HEK293 (cell line): ENCODE results near the gene TAPBP.

Experiments
- HOXA7 ChIP-seq: sonication (generic); formaldehyde crosslinking; IDR thresholded peaks from 2 replicates; pipeline ENCODE4 v1.8.1; 2022; ENCODE audit warnings: missing genetic modification reagents, borderline replicate concordance
- KLF9 ChIP-seq: fragments of 450-650 bp; formaldehyde crosslinking; IDR thresholded peaks from 2 replicates; pipeline ENCODE4 v1.5.1; 2016; ENCODE audit warnings: missing biosample characterization, missing genetic modification characterization, low read depth
- PRDM10 ChIP-seq: fragments of 450-650 bp; formaldehyde crosslinking; IDR thresholded peaks from 2 replicates; pipeline ENCODE4 v1.5.1; 2016; ENCODE audit warnings: missing biosample characterization, missing genetic modification characterization
- ZNF132 ChIP-seq: fragments of 450-650 bp; formaldehyde crosslinking; IDR thresholded peaks from 2 replicates; pipeline ENCODE4 v1.5.1; 2017; ENCODE audit warnings: missing biosample characterization, missing genetic modification characterization, borderline replicate concordance
- ZNF202 ChIP-seq: fragments of 450-650 bp; formaldehyde crosslinking; IDR thresholded peaks from 2 replicates; pipeline ENCODE4 v1.5.1; 2016; ENCODE audit warnings: missing biosample characterization, missing genetic modification characterization, borderline replicate concordance
- ZNF23 ChIP-seq: fragments of 450-650 bp; formaldehyde crosslinking; IDR thresholded peaks from 2 replicates; pipeline ENCODE4 v1.5.1; 2016; ENCODE audit warnings: missing biosample characterization, missing genetic modification characterization, borderline replicate concordance
- ZNF292 ChIP-seq: fragments of 450-650 bp; formaldehyde crosslinking; IDR thresholded peaks from 2 replicates; pipeline ENCODE4 v1.5.1; 2016; ENCODE audit warnings: low read depth, missing biosample characterization, missing genetic modification characterization, borderline replicate concordance
- ZNF311 ChIP-seq: fragments of 450-650 bp; formaldehyde crosslinking; IDR thresholded peaks from 2 replicates; pipeline ENCODE4 v1.5.1; 2017; ENCODE audit warnings: missing biosample characterization, missing genetic modification characterization, borderline replicate concordance
- ZNF362 ChIP-seq: fragments of 450-650 bp; formaldehyde crosslinking; IDR thresholded peaks from 2 replicates; pipeline ENCODE4 v1.5.1; 2016; ENCODE audit warnings: missing biosample characterization, missing genetic modification characterization
- ZNF366 ChIP-seq: fragments of 450-650 bp; formaldehyde crosslinking; conservative IDR thresholded peaks from 2 replicates; pipeline ENCODE4 v1.5.1; 2016; ENCODE audit warnings: missing biosample characterization, missing genetic modification characterization
- ZNF37A ChIP-seq: fragments of 450-650 bp; IDR thresholded peaks from 2 replicates; pipeline ENCODE4 v1.5.1; 2018; ENCODE audit warnings: missing biosample characterization, missing genetic modification characterization
- ZNF510 ChIP-seq: fragments of 450-650 bp; formaldehyde crosslinking; IDR thresholded peaks from 2 replicates; pipeline ENCODE4 v1.5.1; 2018; ENCODE audit warnings: mild to moderate bottlenecking, missing genetic modification characterization, missing biosample characterization; ENCODE audit not compliant: insufficient replicate concordance
- ZNF513 ChIP-seq: fragments of 450-650 bp; IDR thresholded peaks from 2 replicates; pipeline ENCODE4 v1.5.1; 2018; ENCODE audit warnings: missing biosample characterization, missing genetic modification characterization
- ZNF530 ChIP-seq: fragments of 450-650 bp; formaldehyde crosslinking; IDR thresholded peaks from 2 replicates; pipeline ENCODE4 v1.5.1; 2016; ENCODE audit warnings: low read depth, missing biosample characterization, missing genetic modification characterization
- ZNF548 ChIP-seq: fragments of 450-650 bp; formaldehyde crosslinking; IDR thresholded peaks from 2 replicates; pipeline ENCODE4 v1.5.1; 2016; ENCODE audit warnings: missing biosample characterization, missing genetic modification characterization
- ZNF561 ChIP-seq: fragments of 450-650 bp; IDR thresholded peaks from 2 replicates; pipeline ENCODE4 v1.5.1; 2018; ENCODE audit warnings: missing biosample characterization, missing genetic modification characterization, borderline replicate concordance
- ZNF621 ChIP-seq: fragments of 450-650 bp; formaldehyde crosslinking; IDR thresholded peaks from 2 replicates; pipeline ENCODE4 v1.5.1; 2017; ENCODE audit warnings: missing biosample characterization, missing genetic modification characterization
- ZNF626 ChIP-seq: fragments of 450-650 bp; sonication (Bioruptor Pico); formaldehyde crosslinking; IDR thresholded peaks from 2 replicates; pipeline ENCODE4 v1.5.1; 2018; ENCODE audit warnings: missing biosample characterization, missing genetic modification characterization, inconsistent platforms
- ZNF658 ChIP-seq: fragments of 450-650 bp; formaldehyde crosslinking; IDR thresholded peaks from 2 replicates; pipeline ENCODE4; 2016; ENCODE audit warnings: missing biosample characterization, missing genetic modification characterization
- ZNF677 ChIP-seq: fragments of 450-650 bp; IDR thresholded peaks from 2 replicates; pipeline ENCODE4 v1.5.0; 2018; ENCODE audit warnings: missing biosample characterization, mild to moderate bottlenecking, missing genetic modification characterization, moderate library complexity
- ZNF747 ChIP-seq: fragments of 450-650 bp; formaldehyde crosslinking; IDR thresholded peaks from 2 replicates; pipeline ENCODE4 v1.5.1; 2016; ENCODE audit warnings: missing biosample characterization, missing genetic modification characterization
- ZNF785 ChIP-seq: fragments of 450-650 bp; formaldehyde crosslinking; IDR thresholded peaks from 2 replicates; pipeline ENCODE4 v1.5.1; 2016; ENCODE audit warnings: missing biosample characterization, missing genetic modification characterization
- ZNF792 ChIP-seq: fragments of 450-650 bp; formaldehyde crosslinking; IDR thresholded peaks from 2 replicates; pipeline ENCODE4 v1.5.1; 2016; ENCODE audit warnings: missing biosample characterization, missing genetic modification characterization
- ZSCAN30 ChIP-seq: fragments of 450-650 bp; IDR thresholded peaks from 2 replicates; pipeline ENCODE4 v1.5.1; 2018; ENCODE audit warnings: missing biosample characterization, mild to moderate bottlenecking, missing genetic modification characterization, moderate library complexity
- TF ChIP-seq, protein P1 (sequence below): fragments of 450-650 bp; formaldehyde crosslinking; IDR thresholded peaks from 2 replicates; pipeline ENCODE4 v1.5.1; 2016; ENCODE audit warnings: missing biosample characterization, missing genetic modification characterization
- TF ChIP-seq, protein P2 (sequence below): fragments of 450-650 bp; formaldehyde crosslinking; IDR thresholded peaks from 2 replicates; pipeline ENCODE4 v1.5.1; 2017; ENCODE audit warnings: missing biosample characterization, mild to moderate bottlenecking, missing genetic modification characterization, moderate library complexity
- TF ChIP-seq, protein P3 (sequence below): fragments of 450-650 bp; formaldehyde crosslinking; IDR thresholded peaks from 2 replicates; pipeline ENCODE4 v1.5.0; 2017; ENCODE audit warnings: missing biosample characterization, missing genetic modification characterization, borderline replicate concordance

The TAPBP gene

DNA sequence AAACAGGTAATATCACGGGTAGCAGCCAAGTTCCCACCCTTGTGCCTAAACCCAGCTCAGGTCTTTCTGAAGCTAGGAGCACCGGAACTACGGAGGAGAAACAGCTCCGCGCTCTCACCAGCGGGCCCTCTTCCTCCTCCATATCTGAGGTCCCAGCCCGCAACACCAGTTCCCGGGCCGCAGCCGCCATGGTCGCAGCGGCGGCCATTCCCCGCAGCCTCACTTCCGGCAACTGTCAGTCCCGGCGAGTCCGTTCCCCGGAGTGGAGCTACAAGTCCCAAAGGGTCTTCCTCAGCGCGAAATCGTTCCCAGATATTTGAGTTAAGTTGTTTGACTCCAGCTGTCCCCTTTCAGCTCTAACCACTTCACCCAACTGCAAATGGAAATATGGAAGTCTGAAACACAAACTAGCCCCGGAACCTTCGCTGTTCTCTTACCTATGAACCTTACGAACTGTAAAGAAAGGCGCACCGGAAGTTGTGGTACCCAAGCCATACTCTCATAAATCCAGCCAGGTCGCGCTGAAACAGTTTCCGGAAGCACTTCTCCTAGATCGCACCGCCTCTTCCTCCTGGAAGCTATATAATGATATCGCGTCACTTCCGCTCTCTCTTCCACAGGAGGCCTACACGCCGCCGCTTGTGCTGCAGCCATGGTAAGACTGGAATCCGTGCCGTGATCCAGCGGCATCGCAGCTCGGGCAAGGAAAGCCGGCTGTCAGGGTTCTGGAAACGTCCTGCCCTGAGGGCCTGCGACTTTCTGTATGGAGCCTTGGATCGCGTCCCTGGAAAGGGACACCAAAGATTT is 42.2 kb downstream of the TAPBP start, which contains the start of the genes RPS18 and VPS52 (continued):
- TF ChIP-seq ZNF366 (tag by site-specific recombination) (no peak), ZNF747 (tag by site-specific recombination) (no peak), ZNF561 (tag by site-specific recombination) (peak; percentile 90; the same call in 1 of the 2 replicates), ZNF311 (tag by site-specific recombination) (no peak), ZNF658 (tag by site-specific recombination) (no peak), ZNF362 (tag by site-specific recombination) (no peak), ZNF548 (tag by site-specific recombination) (no peak), ZNF677 (tag by site-specific recombination) (no peak), ZNF792 (tag by site-specific recombination) (no peak), ZNF513 (peak; percentile 8; the same call in 1 of the 2 replicates), PRDM10 (tag by site-specific recombination) (peak; percentile 40; the same call in 1 of the 2 replicates), ZNF530 (tag by site-specific recombination) (0 out of 2 replicates have a peak, but pooled peaks have one; percentile 8), ZNF132 (tag by site-specific recombination) (no peak), ZNF202 (no peak), ZNF37A (tag by site-specific recombination) (no peak), HOXA7 (CRISPR knock-in tag) (no peak), ZNF626 (no peak), ZNF621 (tag by site-specific recombination) (no peak), ZNF785 (tag by site-specific recombination) (0 out of 2 replicates have a peak, but pooled peaks have one; percentile 15), ZNF292 (tag by site-specific recombination) (no peak), ZSCAN30 (tag by site-specific recombination) (no peak; the same call in none of the 2 replicates), ZNF510 (tag by site-specific recombination) (no peak), ZNF23 (tag by site-specific recombination) (no peak), KLF9 (tag by site-specific recombination) (peak; percentile 7)
- TF ChIP-seq, protein P1, sequence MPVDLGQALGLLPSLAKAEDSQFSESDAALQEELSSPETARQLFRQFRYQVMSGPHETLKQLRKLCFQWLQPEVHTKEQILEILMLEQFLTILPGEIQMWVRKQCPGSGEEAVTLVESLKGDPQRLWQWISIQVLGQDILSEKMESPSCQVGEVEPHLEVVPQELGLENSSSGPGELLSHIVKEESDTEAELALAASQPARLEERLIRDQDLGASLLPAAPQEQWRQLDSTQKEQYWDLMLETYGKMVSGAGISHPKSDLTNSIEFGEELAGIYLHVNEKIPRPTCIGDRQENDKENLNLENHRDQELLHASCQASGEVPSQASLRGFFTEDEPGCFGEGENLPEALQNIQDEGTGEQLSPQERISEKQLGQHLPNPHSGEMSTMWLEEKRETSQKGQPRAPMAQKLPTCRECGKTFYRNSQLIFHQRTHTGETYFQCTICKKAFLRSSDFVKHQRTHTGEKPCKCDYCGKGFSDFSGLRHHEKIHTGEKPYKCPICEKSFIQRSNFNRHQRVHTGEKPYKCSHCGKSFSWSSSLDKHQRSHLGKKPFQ (tag by site-specific recombination) = 0 out of 2 replicates have a peak, but pooled peaks have one; percentile 18
- TF ChIP-seq, protein P2, sequence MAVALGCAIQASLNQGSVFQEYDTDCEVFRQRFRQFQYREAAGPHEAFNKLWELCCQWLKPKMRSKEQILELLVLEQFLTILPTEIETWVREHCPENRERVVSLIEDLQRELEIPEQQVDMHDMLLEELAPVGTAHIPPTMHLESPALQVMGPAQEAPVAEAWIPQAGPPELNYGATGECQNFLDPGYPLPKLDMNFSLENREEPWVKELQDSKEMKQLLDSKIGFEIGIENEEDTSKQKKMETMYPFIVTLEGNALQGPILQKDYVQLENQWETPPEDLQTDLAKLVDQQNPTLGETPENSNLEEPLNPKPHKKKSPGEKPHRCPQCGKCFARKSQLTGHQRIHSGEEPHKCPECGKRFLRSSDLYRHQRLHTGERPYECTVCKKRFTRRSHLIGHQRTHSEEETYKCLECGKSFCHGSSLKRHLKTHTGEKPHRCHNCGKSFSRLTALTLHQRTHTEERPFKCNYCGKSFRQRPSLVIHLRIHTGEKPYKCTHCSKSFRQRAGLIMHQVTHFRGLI (tag by site-specific recombination) = peak; percentile 12; the same call in 1 of the 2 replicates
- TF ChIP-seq, protein P3, sequence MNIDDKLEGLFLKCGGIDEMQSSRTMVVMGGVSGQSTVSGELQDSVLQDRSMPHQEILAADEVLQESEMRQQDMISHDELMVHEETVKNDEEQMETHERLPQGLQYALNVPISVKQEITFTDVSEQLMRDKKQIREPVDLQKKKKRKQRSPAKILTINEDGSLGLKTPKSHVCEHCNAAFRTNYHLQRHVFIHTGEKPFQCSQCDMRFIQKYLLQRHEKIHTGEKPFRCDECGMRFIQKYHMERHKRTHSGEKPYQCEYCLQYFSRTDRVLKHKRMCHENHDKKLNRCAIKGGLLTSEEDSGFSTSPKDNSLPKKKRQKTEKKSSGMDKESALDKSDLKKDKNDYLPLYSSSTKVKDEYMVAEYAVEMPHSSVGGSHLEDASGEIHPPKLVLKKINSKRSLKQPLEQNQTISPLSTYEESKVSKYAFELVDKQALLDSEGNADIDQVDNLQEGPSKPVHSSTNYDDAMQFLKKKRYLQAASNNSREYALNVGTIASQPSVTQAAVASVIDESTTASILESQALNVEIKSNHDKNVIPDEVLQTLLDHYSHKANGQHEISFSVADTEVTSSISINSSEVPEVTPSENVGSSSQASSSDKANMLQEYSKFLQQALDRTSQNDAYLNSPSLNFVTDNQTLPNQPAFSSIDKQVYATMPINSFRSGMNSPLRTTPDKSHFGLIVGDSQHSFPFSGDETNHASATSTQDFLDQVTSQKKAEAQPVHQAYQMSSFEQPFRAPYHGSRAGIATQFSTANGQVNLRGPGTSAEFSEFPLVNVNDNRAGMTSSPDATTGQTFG (tag by site-specific recombination) = no peak
